HFFc6 (cell line): Measurements from ENCODE around the gene BAG1. TPM values are rescaled to one million over a fixed set of nuclear protein-coding genes. Genes with fewer than 3 reads are reported as not detected.

Experiments used
- DNase-seq: peaks from one replicate; pipeline ENCODE4 v3.0.0-alpha.2; 2018
- H3K27ac Mint-ChIP-seq: 2 replicates; pipeline ENCODE4 v1.8.0; 2020; ENCODE audit warnings: mild to moderate bottlenecking, mixed read lengths
- H3K27me3 Mint-ChIP-seq: 2 replicates; pipeline ENCODE4 v1.8.0; 2021; ENCODE audit warnings: mild to moderate bottlenecking, moderate library complexity, mixed read lengths; ENCODE audit not compliant: insufficient read depth
- H3K36me3 Mint-ChIP-seq: 2 replicates; pipeline ENCODE4 v1.8.0; 2021; ENCODE audit warnings: low read depth, mixed read lengths
- H3K4me1 Mint-ChIP-seq: 2 replicates; pipeline ENCODE4 v1.8.0; 2020; ENCODE audit warnings: low read depth, mixed read lengths
- H3K4me3 Mint-ChIP-seq: 2 replicates; pipeline ENCODE4 v1.8.0; 2020; ENCODE audit warnings: mild to moderate bottlenecking, moderate library complexity, mixed read lengths
- H3K9me3 Mint-ChIP-seq: 2 replicates; pipeline ENCODE4 v1.8.0; 2020; ENCODE audit warnings: mild to moderate bottlenecking, mixed read lengths
- CTCF ChIP-seq: fragments of 200-600 bp; sonication (generic); IDR thresholded peaks from 2 replicates; pipeline ENCODE4 v1.5.0; 2021; ENCODE audit warnings: antibody characterized with exemption, mild to moderate bottlenecking
- total RNA-seq, 6 experiments: library from RNA; stranded (reverse); fragmentation: NEBNext Ultra II Directional; extraction: Animal tissue kit (Norgen Biotek cat#: 25700); gene quantifications; 2 replicates in 1 of 6; 3 replicates in 5 of 6; pipeline ENCODE4 v1.2.3, GENCODE V29; 2021

The BAG1 gene
- total RNA-seq, 6 experiments from 2014 or later = 22.5 to 31.3 (median 27.6) TPM

- no peaks in the 10 kb centered on the region for H3K9me3 Mint-ChIP-seq
- H3K4me1 Mint-ChIP-seq = peaks cover 10% of the 10 kb centered on the region
- H3K36me3 Mint-ChIP-seq = no peaks in the 10 kb centered on the region
- peaks cover 23% of the 10 kb centered on the region for H3K27me3 Mint-ChIP-seq
- no peak overlapping the region; the same call in 1 of the 2 replicates for H3K4me3 Mint-ChIP-seq
- H3K27ac Mint-ChIP-seq = no peak overlapping the region
- DNase-seq = peak; percentile 28
- TF ChIP-seq CTCF = 0 out of 2 replicates have a peak, but pooled peaks have one; percentile 8
These were observed 52.7 kb downstream of the BAG1 start for GRCh38 chr9:33211695-33212393.

- Mint-ChIP-seq H3K9me3 (no peaks in the 10 kb centered on the region), H3K36me3 (no peaks in the 10 kb centered on the region), H3K27ac (no peak overlapping the region), H3K4me1 (peaks cover 10% of the 10 kb centered on the region), H3K4me3 (no peak overlapping the region), H3K27me3 (peaks cover 22% of the 10 kb centered on the region)
- no peak for TF ChIP-seq CTCF
- no peak for DNase-seq
These were observed 54.3 kb downstream of the BAG1 start for GRCh38 chr9:33210006-33210715.

DNA sequence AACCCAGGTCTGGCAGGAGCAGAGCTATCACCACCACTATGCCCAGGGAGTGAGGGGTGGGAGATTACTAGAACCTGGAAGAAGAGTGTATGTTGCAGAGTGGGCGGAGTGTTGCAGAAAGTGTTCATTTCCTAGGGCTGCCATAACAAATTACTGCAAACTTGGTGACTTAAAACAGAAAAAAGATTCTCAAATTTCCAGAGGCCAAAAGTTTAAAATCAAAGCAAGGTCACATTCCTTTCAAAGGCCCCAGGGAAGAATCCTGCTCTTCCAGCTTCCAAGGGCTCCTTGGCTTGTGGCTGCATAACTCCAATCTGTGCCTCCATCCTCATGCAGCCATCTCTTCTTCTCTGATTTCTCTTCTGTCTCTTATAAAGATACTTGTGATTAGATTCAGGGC lies 55.1 kb downstream of the BAG1 start:
- DNase-seq = no peak
- H3K4me3 Mint-ChIP-seq = no peak overlapping the region
- peaks cover 10% of the 10 kb centered on the region for H3K4me1 Mint-ChIP-seq
- TF ChIP-seq CTCF = no peak
- no peaks in the 10 kb centered on the region for H3K9me3 Mint-ChIP-seq
- H3K27ac Mint-ChIP-seq = no peak overlapping the region
- no peaks in the 10 kb centered on the region for H3K36me3 Mint-ChIP-seq
- H3K27me3 Mint-ChIP-seq = peaks cover 20% of the 10 kb centered on the region

GRCh38 chr9:33202552-33203201 lies 61.8 kb downstream of the BAG1 start:
- Mint-ChIP-seq H3K4me3 (peak overlapping the region; percentile 2; the same call in 1 of the 2 replicates), H3K27ac (no peak overlapping the region), H3K27me3 (peaks cover 36% of the 10 kb centered on the region), H3K9me3 (no peaks in the 10 kb centered on the region), H3K36me3 (no peaks in the 10 kb centered on the region), H3K4me1 (peaks cover 19% of the 10 kb centered on the region)
- TF ChIP-seq CTCF = no peak
- no peak for DNase-seq

Other genes with a start within 250 kb of the BAG1 start
- 100 to 1,000 TPM; 118 to 171 (median 140) TPM for gene DNAJA1, start 239.4 kb downstream of the BAG1 start, total RNA-seq
- gene SMU1, start 188.0 kb downstream of the BAG1 start, total RNA-seq = 10 to 100 TPM; 20.3 to 22.1 (median 21.6) TPM
- gene B4GALT1, start 97.4 kb downstream of the BAG1 start, total RNA-seq = 100 to 1,000 TPM in 4 of 6 experiments, 10 to 100 TPM in 2; 87.2 to 116 (median 106) TPM
- not detected for gene SPINK4, start 24.5 kb downstream of the BAG1 start, total RNA-seq
- 10 to 100 TPM; 75.5 to 90.2 (median 78.8) TPM for gene CHMP5, start 341 bp upstream of the BAG1 start, total RNA-seq
- 10 to 100 TPM; 25.7 to 28.0 (median 27.8) TPM for gene NFX1, start 25.8 kb upstream of the BAG1 start, total RNA-seq
- not detected for gene AQP7, start 137.9 kb upstream of the BAG1 start, total RNA-seq
- under 1 TPM; 0.28 to 0.81 (median 0.53) TPM for gene AQP3, start 182.9 kb upstream of the BAG1 start, total RNA-seq
- 10 to 100 TPM; 57.9 to 69.2 (median 62.2) TPM for gene NOL6, start 209.2 kb upstream of the BAG1 start, total RNA-seq